Erythroblast (primary cell): ENCODE data around the gene NDUFAF8.

ENCODE experiments used
- GATA1 ChIP-seq: IDR thresholded peaks from 2 replicates; pipeline ENCODE4 v1.6.1; 2011; ENCODE audit warnings: low read depth, mild to moderate bottlenecking, control low read depth, low read length, moderate library complexity
- POLR2A ChIP-seq: IDR thresholded peaks from 2 replicates; pipeline ENCODE4 v1.6.1; 2011; ENCODE audit warnings: mild to moderate bottlenecking, low read length

DNA sequence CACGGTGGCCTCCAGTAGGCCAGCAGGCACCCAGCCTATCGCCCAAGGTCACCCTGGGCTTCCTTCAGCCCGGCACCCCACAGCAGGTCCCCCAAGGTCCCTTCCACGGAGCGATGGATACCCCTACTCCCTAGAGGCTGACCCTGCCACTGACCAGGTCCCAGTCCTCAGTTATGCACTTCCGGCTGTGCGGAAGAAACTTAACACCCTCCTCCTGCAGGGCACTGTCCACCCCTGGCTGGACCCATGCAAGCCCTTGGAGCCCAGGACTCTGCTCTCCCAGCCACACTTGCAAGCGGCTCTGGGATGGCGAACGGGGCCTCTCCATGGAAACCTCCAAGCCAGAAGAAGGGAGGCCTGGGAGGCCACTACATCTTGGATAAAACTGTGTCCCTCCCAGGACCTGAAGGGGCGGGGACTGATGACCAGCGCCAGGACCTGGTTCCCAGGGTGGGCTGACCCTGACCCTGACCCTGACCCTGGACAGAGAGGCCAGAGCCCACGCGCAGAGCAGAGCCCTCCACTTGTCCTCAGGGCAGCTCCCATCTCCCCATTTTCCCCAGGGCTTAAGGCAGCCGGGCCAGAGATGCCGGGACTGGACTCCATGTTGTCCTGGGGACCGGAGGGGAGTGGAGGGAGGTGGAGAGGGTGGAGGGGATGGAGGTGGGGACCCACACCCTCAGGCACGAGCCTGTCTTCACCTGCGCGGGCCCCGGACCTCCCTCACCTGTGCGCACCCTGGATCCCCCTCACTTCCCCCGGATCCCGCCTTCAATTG is 17.1 kb upstream of the NDUFAF8 start:
- TF ChIP-seq POLR2A: no peak
- no peak for TF ChIP-seq GATA1
